Endothelial cell of umbilical vein (primary cell): ENCODE results near the gene ADARB1. TPM values are rescaled to one million over a fixed set of nuclear protein-coding genes. Genes with fewer than 3 reads are reported as not detected.

Experiments used
- BruUV-seq: library from RNA; stranded (reverse); fragments of 400-500 nt; replicated peaks from 2 replicates; lab custom pipeline; 2021; lab: Mats Ljungman, UMichigan
- CTCF ChIA-PET: fragments of 300-600, 350-600 bp; sonication (Branson Sonifier 250); formaldehyde crosslinking; loops from one replicate; lab custom pipeline; 2021; ENCODE audit warnings: antibody characterized with exemption, inconsistent platforms; lab: Charles Lee
- POLR2A ChIA-PET: fragments of 300-600, 350-600 bp; sonication (Branson Sonifier 250); formaldehyde crosslinking; loops from one replicate; lab custom pipeline; 2021; ENCODE audit warnings: antibody characterized with exemption, inconsistent platforms; lab: Charles Lee
- DNase-seq: peaks from one replicate; pipeline ENCODE4 v3.0.0-alpha.2; 2011; ENCODE audit warnings: low read depth, low spot score
- FAIRE-seq: peaks from 2 replicates; lab custom pipeline; 2011; peaks lifted over from hg19 to GRCh38; lab: Jason Lieb, UNC
- H2AFZ ChIP-seq: 2 replicates; pipeline ENCODE4 v1.6.0; 2012; ENCODE audit warnings: low read depth, low read length, control low read depth, inconsistent platforms
- H3K27ac ChIP-seq: 2 replicates; pipeline ENCODE4 v1.5.1; 2011; ENCODE audit warnings: low read depth, mild to moderate bottlenecking, control low read depth, low read length, moderate library complexity; ENCODE audit not compliant: insufficient read depth
- H3K27me3 ChIP-seq, 2 experiments: 2 replicates each; pipeline versions ENCODE4 v1.6.0 to v1.6.1; 2011; ENCODE audit warnings: low read length in 2 of 2, mixed read lengths in 1 of 2; ENCODE audit not compliant: control insufficient read depth in 2 of 2, insufficient read depth in 2 of 2
- H3K36me3 ChIP-seq, 2 experiments: 2 replicates in 1 of 2; 3 replicates in 1 of 2; pipeline ENCODE4 v1.5.1; 2011; ENCODE audit warnings: low read length in 2 of 2, mild to moderate bottlenecking in 1 of 2, moderate library complexity in 1 of 2; ENCODE audit not compliant: control insufficient read depth in 2 of 2, insufficient read depth in 2 of 2; ENCODE audit errors: extremely low read depth in 1 of 2
- H3K4me1 ChIP-seq: 3 replicates; pipeline ENCODE4 v1.5.1; 2011; ENCODE audit warnings: mild to moderate bottlenecking, low read length; ENCODE audit not compliant: control insufficient read depth, insufficient read depth; ENCODE audit errors: extremely low read depth
- H3K4me2 ChIP-seq: 2 replicates; pipeline ENCODE4 v1.6.1; 2011; ENCODE audit warnings: low read length, control low read depth, mixed read lengths; ENCODE audit not compliant: insufficient read depth
- H3K4me3 ChIP-seq, 3 experiments: fragments of 200-600 bp in 1 of 3; sonication (generic), shearing (Covaris generic) in 1 of 3; replicated peaks in 1 of 3; 2 replicates each; pipeline ENCODE4 v1.5.1; 2011 to 2016; ENCODE audit warnings: control low read depth in 3 of 3, low read length in 3 of 3, mild to moderate bottlenecking in 2 of 3, inconsistent platforms in 1 of 3, low read depth in 1 of 3, moderate library complexity in 1 of 3; ENCODE audit not compliant: insufficient read depth in 1 of 3
- H3K79me2 ChIP-seq: 2 replicates; pipeline ENCODE4 v1.6.0; 2012; ENCODE audit warnings: low read length, inconsistent platforms; ENCODE audit not compliant: control insufficient read depth, insufficient read depth
- H3K9ac ChIP-seq: replicated peaks from 2 replicates; pipeline ENCODE3; 2011; ENCODE audit warnings: low read length, control low read depth; ENCODE audit not compliant: insufficient read depth; ENCODE audit errors: extremely low read depth
- H3K9me1 ChIP-seq: replicated peaks from 3 replicates; pipeline ENCODE4 v1.6.0; 2011; ENCODE audit warnings: mild to moderate bottlenecking, low read length; ENCODE audit not compliant: control insufficient read depth, insufficient read depth; ENCODE audit errors: extremely low read depth
- H3K9me3 ChIP-seq: replicated peaks from 2 replicates; pipeline ENCODE4 v1.5.1; 2012; ENCODE audit warnings: low read length, inconsistent platforms; ENCODE audit not compliant: control insufficient read depth, insufficient read depth
- H4K20me1 ChIP-seq: replicated peaks from 2 replicates; pipeline ENCODE3; 2011; ENCODE audit warnings: mild to moderate bottlenecking, low read length; ENCODE audit not compliant: control insufficient read depth, insufficient read depth; ENCODE audit errors: extremely low read depth
- CTCF ChIP-seq, 2 donors: IDR thresholded peaks; 1 replicate in 1 of 2; 2 replicates in 1 of 2; pipeline ENCODE4 v1.5.1; 2011; ENCODE audit warnings: low read length in 2 of 2, mild to moderate bottlenecking in 2 of 2, moderate library complexity in 2 of 2, control low read depth in 1 of 2, inconsistent platforms in 1 of 2, low read depth in 1 of 2; ENCODE audit not compliant: insufficient read depth in 1 of 2; ENCODE audit errors: extremely low read depth in 1 of 2
- EZH2 ChIP-seq: IDR thresholded peaks from 2 replicates; pipeline ENCODE4 v1.6.1; 2012; ENCODE audit warnings: borderline replicate concordance, low read depth, mild to moderate bottlenecking, moderate library complexity, low read length, inconsistent platforms; ENCODE audit not compliant: severe bottlenecking
- FOS ChIP-seq: IDR thresholded peaks from 2 replicates; pipeline ENCODE4 v1.6.1; 2011; ENCODE audit warnings: mild to moderate bottlenecking, low read length, moderate library complexity, borderline replicate concordance; ENCODE audit not compliant: insufficient read depth
- GATA2 ChIP-seq: IDR thresholded peaks from 2 replicates; pipeline ENCODE4 v1.7.0; 2011; ENCODE audit warnings: low read depth, mild to moderate bottlenecking, moderate library complexity, mixed read lengths, low read length; ENCODE audit not compliant: insufficient read length, insufficient read depth
- JUN ChIP-seq: IDR thresholded peaks from 2 replicates; pipeline ENCODE4 v1.6.1; 2011; ENCODE audit warnings: borderline replicate concordance, low read depth; ENCODE audit not compliant: insufficient read length, insufficient read depth
- MYC ChIP-seq: IDR thresholded peaks from one replicate; pipeline ENCODE4 v1.6.1; 2011; ENCODE audit warnings: mild to moderate bottlenecking, low read depth, low read length
- POLR2A ChIP-seq: IDR thresholded peaks from 2 replicates; pipeline ENCODE4 v1.6.1; 2012; ENCODE audit warnings: low read depth, mild to moderate bottlenecking, control low read depth, low read length
- POLR2AphosphoS5 ChIP-seq: IDR thresholded peaks from 2 replicates; pipeline ENCODE4 v1.6.1; 2012; ENCODE audit warnings: low read depth, mild to moderate bottlenecking, control low read depth, low read length, moderate library complexity; ENCODE audit not compliant: insufficient read depth
- dilution Hi-C: fragments of 300-500 bp; cut with MboI; formaldehyde crosslinking; loops from one replicate; pipeline ENCODE4 v1.15.0; 2019; ENCODE audit warnings: low sequenced_read_pairs; ENCODE audit not compliant: extremely low pct_ligation_motif_present
- intact Hi-C: fragments of 100-400 bp; cut with micrococcal nuclease; formaldehyde crosslinking; loops from one replicate; pipeline ENCODE4 v1.10.0; 2022
- polyA plus RNA-seq, 4 experiments: library from polyadenylated mRNA; depleted of rRNA in 3 of 4; stranded (reverse) in 3 of 4; unstranded in 1 of 4; fragments of >200 nt; gene quantifications; 2 replicates each; pipeline versions ENCODE4 v1.2.1 to v1.2.3, GENCODE V29; 2011 to 2012; ENCODE audit warnings: missing spikeins in 1 of 4
- total RNA-seq: library from RNA; stranded (reverse); gene quantifications from 2 replicates; pipeline ENCODE4 v1.2.3, GENCODE V29; 2021
- TF ChIP-seq, protein P1 (sequence below): IDR thresholded peaks from 2 replicates; pipeline ENCODE4 v1.6.1; 2011; ENCODE audit not compliant: insufficient read depth, insufficient read length

The ADARB1 gene
- total and polyA plus RNA-seq, 2 donors (not counting 3 experiments of a cell fraction or from before 2014, with no cell fraction given) = 32.5 to 54.3 TPM

DNA sequence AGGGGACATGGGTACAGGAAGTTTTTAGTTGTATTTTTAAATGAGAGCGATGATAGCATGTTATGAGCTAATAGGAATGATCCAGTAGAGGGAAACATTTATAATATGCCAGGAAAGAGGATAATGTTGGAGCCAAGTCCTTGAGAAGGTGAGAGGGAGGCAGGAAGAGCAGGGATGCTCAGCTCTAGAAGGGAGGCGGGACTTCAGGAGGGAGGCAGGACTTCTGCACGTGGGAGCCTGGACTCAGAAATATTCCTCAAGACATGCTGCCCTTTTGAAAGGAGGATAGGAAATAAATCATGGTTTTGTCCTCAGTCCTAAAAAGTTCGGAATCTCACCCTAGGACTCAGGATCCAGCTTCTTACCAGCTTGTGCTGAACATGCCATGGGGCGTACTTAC is 5.9 kb downstream of the ADARB1 start:
- Histone ChIP-seq H3K4me2 (no peak overlapping the region), H3K27ac (no peak overlapping the region), H3K27me3 (no peaks in the 10 kb centered on the region), H3K79me2 (peaks cover 54% of the 10 kb centered on the region), H3K9me3 (no peaks in the 10 kb centered on the region), H3K9ac (no peak overlapping the region), H3K4me1 (peaks cover 33% of the 10 kb centered on the region), H3K4me3 (no peak overlapping the region), H2AFZ (no peak overlapping the region), H4K20me1 (no peaks in the 10 kb centered on the region), H3K36me3 (no peaks in the 10 kb centered on the region), H3K9me1 (no peaks in the 10 kb centered on the region)
- intact Hi-C loops = no loop called here
- FAIRE-seq = no peak
- dilution Hi-C loops = no loop called here
- BruUV-seq = no TSS peak
- DNase-seq = no peak
- ChIA-PET POLR2A (no interaction called here), CTCF (interaction anchor here (1.2 to 6.0 kb wide), 5 partner anchors 11 to 57 kb away, joined by 4 to 67 read pairs (median 15); no protein-coding TSS in a partner anchor)
- TF ChIP-seq JUN (no peak), FOS (no peak)

DNA sequence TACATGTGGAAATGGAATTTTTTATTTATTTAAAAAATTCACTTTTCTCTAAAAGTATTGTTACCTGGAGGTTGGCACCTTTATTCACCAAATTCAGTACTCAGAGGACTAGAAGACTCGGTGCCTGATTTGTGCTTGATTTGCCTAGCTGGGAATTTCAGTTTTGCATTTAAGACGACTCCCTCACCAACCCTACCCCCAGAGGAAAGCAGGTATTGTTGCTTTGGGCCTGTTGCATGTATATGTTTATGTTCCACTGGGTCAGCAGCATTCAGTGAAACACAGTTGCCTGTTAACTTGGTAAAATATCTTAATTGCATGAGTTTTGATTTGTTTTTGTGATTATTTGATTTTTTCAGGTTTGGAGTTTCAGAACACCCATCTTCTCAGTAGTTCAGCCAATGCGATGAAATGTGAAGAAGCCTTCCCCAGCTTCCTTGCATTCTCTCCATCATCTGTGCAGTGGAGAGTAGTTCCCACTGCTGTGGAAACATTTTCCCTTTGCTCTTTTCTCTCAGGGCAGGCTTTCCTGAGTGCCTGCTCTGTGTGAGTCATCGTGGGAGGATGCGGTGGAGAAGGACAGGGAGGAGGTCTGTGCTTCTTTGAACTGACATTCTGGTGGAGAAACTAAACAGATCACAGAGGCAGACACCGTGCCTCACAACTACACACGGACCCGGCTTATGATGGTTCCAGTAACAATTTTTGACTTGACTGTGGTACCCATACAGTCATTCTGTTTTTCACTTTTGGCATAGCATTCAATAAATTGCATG is 6.4 kb downstream of the ADARB1 start:
- H3K79me2 ChIP-seq = peaks cover 52% of the 10 kb centered on the region
- DNase-seq = no peak
- peak; percentile 55 for FAIRE-seq
- H3K9ac ChIP-seq = no peak overlapping the region
- BruUV-seq = no TSS peak
- no peak overlapping the region for H3K27ac ChIP-seq
- ChIA-PET POLR2A (no interaction called here), CTCF (interaction anchor here (1.2 to 6.0 kb wide), 5 partner anchors 11 to 57 kb away, joined by 4 to 67 read pairs (median 15); no protein-coding TSS in a partner anchor)
- no peaks in the 10 kb centered on the region for H3K27me3 ChIP-seq
- no peak overlapping the region for H3K4me2 ChIP-seq
- TF ChIP-seq GATA2 = no peak
- no peak for TF ChIP-seq POLR2AphosphoS5
- no peak for TF ChIP-seq CTCF (IDR thresholded peaks at IDR 0.05; ENCODE audit: extremely low read depth in 1 of 2, insufficient read depth in 1 of 2, low read depth in 1 of 2, low read length in 2 of 2)
- TF ChIP-seq JUN = peak; percentile 9
- TF ChIP-seq FOS = peak; percentile 77
- no peak for TF ChIP-seq MYC
- TF ChIP-seq, protein P1, sequence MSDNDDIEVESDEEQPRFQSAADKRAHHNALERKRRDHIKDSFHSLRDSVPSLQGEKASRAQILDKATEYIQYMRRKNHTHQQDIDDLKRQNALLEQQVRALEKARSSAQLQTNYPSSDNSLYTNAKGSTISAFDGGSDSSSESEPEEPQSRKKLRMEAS = no peak
- TF ChIP-seq EZH2 = no peak
- TF ChIP-seq POLR2A = no peak
- peaks cover 28% of the 10 kb centered on the region for H3K4me1 ChIP-seq
- dilution Hi-C loops = no loop called here
- intact Hi-C loops = no loop called here
- no peak overlapping the region for H2AFZ ChIP-seq
- no peaks in the 10 kb centered on the region for H3K9me3 ChIP-seq
- H3K36me3 ChIP-seq = no peaks in the 10 kb centered on the region
- H3K4me3 ChIP-seq = no peak overlapping the region
- no peaks in the 10 kb centered on the region for H3K9me1 ChIP-seq
- H4K20me1 ChIP-seq = no peaks in the 10 kb centered on the region
